ENCODE data around the gene TSPY8.
"Not testable (repeated sequence)": the region's sequence is repeated elsewhere in the genome, so short reads cannot be mapped to it uniquely, and the experiment has no call there.

The TSPY8 gene

GRCh38 chrY:9357497-9357896 lies at the start of gene TSPY8:
Gene TSPY8, plus strand, starts transcription at chrY:9357797. Its CDS starts 46 bp downstream, at chrY:9357843.
- DNase-seq, result not testable (repeated sequence)

- no peak for DNase-seq
Observed at GRCh38 chrY:9320996-9321395, 36.6 kb upstream of the TSPY8 start.

GRCh38 chrY:9337164-9337563 lies 20.4 kb upstream of the TSPY8 start, which contains the start of gene TSPY4:
Gene TSPY4, plus strand, starts transcription at chrY:9337464. Its CDS starts 46 bp downstream, at chrY:9337510.
- not testable (repeated sequence) for DNase-seq

GRCh38 chrY:9396527-9396926 lies 38.9 kb downstream of the TSPY8 start:
- DNase-seq, result not testable (repeated sequence)

GRCh38 chrY:9398121-9398520 lies 40.5 kb downstream of the TSPY8 start, which contains the start of gene TSPY3:
Gene TSPY3, plus strand, starts transcription at chrY:9398421. Its CDS starts 46 bp downstream, at chrY:9398467.
- not testable (repeated sequence) for DNase-seq

Data from fibroblast of skin of right quadriceps (primary cell).